IPS-11a (cell line): ENCODE data around the gene BTBD19.
"Not testable (repeated sequence)": the region's sequence is repeated elsewhere in the genome, so short reads cannot be mapped to it uniquely, and the experiment has no call there.

Experiments
- H3K4me3 ChIP-seq: one replicate; pipeline ENCODE4 v1.5.1; 2013; ENCODE audit warnings: low read depth, low read length, control low read depth

The BTBD19 gene

DNA sequence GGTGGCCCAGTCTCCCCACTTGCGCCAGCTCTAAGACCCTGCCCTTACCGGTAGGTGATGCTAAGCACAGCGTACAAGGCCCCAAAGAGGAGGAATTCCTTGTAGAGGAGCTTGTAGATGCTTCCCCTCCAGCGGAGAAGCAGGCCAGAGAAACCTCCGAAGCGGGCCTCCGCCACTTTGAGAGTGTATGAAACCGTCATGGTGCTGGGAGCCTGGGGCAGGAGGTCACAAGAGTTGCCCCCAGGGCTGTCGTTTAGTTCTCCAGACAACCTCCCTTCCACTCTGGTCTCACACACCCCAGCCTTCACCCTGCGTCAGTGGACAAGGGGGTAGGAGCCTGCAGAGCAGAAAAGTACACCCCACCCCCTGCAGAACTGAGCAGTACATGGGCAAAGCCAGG lies 20.8 kb upstream of the BTBD19 start:
- no peak overlapping the region for H3K4me3 ChIP-seq

DNA sequence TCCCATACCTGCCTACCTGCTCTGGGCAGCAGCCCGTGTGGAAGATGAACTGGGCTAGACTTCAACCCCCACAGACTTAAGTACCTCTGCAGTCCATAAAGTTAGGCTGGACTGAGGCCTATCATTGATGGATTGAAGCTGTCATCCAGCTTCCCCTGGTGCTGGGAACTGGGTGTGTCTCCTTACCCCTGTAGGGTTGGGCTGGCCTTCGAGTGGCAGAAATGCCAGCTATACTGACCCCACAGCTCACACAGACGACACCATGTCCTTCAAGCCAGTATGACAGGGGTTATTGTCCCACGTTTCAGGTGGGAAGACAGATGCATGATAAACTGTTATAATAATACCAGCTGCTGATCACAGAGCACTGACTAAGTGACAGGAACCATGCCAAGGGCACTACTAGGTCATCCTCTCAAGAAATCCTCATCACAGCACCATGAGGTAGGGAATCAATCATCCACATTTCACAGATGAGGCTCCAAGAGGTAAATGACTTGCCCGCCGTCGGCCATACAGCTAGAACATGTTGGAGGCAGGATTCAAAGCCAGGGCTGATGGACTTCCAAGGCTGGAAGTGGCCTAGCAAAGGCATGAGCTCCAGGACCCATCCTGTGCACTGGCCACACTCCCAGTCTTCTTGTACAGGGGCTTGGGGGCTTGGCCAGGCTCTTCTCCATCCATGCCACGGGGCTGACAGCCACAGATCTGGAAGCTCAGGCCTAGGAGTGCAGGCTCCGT lies 20.0 kb upstream of the BTBD19 start, which contains the start of gene BEST4:
Gene BEST4 (minus strand): TSS at position 51 of the 741 bp plus-strand sequence. CDS start 465 bp downstream, outside the sequence.
- no peak within 1 kb of the TSS for H3K4me3 ChIP-seq

DNA sequence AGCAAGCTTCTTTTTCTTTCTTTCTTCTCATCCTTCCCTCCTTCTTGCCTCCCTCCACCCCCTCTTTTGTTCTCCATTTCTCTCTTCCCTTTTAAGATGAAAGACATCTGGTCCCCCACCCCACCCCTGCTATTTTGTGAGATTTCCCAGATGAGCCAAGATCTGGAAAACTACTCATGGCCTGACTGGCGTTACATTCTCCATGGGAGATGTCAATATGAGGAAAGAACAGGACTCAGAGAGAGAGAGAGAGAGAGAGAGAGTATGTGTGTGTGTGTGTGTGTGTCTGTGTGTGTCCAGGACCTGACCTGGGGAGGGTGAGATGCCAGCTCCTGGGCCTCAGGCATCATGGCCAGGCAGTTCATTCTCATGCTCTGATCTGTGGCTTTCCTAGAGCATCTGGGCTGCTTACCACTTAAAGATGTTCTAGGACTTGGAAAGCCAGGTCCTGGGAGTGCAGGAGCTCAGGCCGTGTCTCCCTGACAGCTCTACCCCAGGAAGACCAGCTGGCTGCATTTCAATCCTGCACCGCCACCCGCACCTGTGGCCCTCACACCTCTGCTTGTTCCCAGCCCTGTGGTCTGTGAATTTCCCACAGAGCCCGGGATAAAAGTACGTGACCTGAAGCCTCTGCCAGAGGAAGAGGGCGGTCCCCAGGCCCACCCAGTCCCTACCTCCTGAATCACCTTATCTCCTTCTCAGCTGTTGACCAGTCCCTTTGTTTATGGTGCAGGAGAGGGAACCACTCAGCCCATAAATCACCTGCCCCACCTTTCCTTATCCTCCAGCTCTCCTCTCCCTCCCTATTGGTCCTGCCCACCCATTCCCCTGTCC lies 17.1 kb upstream of the BTBD19 start:
- H3K4me3 ChIP-seq, result no peak overlapping the region

DNA sequence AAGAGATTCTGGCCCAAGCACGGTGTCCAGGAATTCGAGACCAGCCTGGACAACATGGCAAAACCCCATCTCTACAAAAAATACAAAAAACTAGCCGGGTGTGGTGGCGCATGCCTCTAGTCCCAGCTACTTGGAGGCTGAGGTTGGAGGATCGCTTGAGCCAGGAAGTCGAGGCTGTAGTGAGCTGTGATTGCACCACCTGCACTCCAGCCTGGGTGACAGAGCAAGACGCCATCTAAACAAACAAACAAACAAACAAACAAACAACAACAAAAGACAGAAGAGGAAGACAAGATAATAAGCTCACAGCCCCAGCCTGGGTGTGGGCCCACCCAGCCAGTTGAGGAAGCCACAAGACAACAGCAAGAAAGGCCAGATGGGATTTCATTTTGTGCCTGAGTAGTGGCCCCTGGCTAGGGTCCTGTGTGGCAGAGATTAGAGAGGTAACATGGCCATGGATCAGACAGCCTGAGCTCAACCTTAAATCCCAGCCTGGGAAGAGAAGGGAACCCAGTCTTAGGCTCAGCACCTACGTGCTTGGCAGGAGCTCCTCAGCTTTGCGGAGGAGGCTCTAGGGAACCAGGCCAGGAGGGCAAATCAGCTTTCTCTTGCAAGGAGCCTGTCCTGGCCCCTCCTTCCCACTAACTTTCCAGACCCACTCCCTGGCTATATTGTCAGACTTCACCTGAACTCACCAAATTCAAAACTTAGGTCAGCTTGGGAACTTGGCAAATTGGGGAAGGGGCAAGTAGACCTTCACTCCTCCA lies 15.4 kb upstream of the BTBD19 start:
- H3K4me3 ChIP-seq, result no peak overlapping the region

DNA sequence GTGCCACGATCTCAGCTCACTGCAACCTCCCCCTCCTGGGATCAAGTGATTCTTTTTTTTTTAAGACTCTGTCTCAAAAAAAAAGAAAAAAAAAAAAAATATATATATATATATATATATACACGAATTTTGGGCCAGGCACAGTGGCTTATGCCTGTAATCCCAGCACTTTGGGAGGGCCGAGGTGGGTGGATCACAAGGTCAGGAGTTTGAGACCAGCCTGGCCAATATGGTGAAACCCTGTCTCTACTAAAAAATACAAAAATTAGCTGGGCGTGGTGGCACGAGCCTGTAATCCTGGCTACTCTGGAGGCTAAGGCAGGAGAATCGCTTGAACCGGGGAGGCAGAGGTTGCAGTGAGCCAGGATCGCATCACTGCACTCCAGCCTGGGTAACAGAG lies 10.4 kb upstream of the BTBD19 start:
- not testable (repeated sequence) for H3K4me3 ChIP-seq

DNA sequence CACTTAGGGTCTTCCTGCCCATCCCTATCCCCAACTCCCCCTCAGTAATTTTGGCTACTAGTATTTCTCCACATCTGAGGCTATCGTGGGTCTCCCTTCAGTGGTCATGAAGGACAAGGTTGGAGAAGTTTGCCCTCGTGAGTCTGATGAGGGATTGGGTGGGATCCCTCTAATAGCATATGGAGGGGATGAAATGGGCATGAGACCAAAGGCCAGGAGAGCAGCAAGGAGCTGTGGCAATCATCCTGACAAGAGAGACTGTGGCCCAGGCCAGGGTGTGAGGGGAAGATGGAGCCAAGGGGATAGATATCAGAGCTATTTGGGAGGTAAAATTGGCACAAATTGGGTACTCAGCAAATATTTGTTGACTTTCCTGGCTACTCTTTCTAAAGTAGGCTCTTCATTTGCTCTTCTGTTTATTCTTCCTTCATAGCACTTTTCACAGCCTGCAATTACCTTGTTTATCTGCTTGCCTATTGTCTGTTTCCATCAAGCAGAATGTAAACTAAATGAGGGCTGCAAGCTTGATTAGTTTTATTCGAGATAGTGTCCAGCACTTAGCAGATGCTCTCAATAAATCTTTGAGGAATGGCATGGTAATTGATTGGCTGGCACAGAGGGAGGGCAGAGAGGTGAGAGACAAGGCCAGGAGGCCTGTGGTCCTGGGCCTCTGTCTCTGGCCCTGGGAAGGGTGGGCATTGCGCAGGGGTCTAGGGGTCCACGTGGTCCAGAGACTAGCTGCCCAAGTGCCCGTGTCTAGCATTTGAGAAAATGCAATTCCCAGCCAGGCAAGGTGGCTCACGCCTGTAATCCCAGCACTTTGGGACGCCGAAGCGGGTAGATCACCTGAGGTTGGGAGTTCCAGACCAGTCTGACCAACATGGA lies 9.6 kb upstream of the BTBD19 start:
- no peak overlapping the region for H3K4me3 ChIP-seq

DNA sequence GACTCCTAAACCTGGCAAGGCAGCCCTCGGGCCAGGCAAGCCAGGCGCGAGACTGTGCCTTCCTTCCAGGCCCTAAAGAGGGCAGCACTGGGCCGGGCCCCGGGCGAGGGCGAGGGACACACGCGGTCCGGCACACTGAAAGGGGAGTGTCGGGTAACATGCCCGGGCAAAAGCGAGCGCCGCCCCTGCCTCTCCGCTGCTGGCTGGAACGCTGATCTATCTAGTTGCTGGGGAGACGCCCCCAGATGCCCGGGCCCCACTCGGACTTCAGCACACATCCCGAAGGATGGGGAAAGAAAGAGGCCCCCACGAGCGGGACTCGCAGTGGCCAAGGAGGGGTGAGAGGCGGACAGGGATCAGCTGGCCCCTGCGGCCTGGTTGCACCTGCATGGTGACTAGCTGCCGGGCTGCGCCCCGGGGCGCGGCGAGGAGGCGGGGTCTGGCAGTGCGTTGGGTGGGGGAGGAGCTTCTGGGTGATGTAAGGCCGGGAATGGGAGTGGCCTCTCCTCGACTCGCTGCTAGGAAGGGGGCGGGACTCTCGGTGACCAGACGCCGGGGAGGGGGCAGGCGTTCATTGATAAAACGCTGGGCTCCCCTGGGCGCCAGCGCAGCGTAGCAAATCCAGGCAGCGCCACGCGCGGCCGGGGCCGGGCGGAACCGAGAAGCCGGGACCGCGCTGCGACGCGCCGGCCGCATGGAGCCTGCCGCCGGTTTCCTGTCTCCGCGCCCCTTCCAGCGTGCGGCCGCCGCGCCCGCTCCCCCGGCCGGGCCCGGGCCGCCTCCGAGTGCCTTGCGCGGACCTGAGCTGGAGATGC lies 8.3 kb upstream of the BTBD19 start, which contains the start of gene PLK3:
Gene PLK3 (plus strand): TSS at position 608 of the 815 bp plus-strand sequence. CDS start 87 bp downstream, at position 695.
- peak within 1 kb of the TSS; percentile 72 for H3K4me3 ChIP-seq

DNA sequence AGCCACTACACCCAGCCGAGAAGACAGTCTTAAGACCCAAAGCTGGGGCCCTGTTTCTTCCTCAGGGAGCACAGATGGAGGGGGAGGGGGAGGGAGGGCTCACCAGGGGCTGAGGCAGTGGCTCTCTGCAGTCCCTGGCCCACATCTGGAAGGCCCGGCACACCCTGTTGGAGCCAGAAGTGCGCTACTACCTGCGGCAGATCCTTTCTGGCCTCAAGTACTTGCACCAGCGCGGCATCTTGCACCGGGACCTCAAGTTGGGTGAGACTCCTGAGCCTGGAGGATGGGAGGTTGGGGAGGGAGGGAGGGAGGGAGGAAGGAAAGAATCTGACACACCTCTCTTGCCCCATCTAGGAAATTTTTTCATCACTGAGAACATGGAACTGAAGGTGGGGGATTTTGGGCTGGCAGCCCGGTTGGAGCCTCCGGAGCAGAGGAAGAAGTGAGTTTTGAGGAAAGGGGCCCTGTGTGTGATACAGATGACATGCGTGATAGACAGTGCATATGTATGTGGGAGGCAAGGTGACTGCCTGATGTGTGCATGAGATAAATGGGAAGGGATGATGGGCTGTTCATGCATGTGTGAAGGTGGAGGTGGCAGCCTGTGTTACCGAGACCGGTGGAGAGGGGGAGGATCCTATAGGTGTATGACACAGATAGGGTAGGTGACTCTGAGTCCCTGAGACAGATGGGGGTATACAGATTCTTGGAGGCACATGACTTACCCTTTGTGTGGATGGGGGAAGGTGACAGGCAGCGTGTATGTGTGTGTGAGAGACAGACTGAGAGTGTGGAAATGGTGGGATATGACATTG lies 6.6 kb upstream of the BTBD19 start:
- peak overlapping the region; percentile 17 for H3K4me3 ChIP-seq

DNA sequence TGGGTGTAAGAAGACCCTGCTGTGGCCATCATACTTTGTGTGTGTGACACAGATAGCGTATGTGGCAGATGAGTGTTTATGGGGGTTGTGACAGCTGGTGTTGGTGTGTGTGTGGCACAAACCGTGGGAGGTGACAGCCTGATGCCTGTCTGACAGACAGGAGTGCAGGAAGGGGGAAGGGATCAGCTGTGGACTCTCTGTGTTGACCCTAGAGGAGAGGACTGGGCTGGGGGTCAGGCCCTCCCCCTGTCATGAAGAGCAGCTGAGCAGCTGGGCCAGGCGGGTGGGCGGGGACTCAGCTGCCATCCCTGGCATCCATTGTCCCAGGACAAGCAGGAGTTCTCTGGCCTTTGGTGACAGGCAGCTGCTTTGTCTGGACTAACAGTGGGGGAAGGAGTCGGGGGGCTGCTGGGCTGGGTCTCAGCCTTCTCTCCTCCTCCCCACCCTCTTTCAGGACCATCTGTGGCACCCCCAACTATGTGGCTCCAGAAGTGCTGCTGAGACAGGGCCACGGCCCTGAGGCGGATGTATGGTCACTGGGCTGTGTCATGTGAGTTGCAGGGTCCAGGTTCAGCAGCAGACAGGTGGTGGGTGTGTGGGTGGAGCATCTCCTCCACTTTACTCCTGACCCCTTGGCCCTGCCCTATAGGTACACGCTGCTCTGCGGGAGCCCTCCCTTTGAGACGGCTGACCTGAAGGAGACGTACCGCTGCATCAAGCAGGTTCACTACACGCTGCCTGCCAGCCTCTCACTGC lies 5.8 kb upstream of the BTBD19 start:
- no peak overlapping the region for H3K4me3 ChIP-seq

DNA sequence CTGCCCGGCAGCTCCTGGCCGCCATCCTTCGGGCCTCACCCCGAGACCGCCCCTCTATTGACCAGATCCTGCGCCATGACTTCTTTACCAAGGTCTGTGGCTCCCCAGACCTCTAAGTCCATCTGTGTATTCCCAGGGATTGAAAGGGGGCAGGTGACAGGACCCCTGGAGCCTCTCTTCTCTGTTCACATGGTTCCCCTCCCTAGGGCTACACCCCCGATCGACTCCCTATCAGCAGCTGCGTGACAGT lies 5.3 kb upstream of the BTBD19 start:
- H3K4me3 ChIP-seq, result no peak overlapping the region

DNA sequence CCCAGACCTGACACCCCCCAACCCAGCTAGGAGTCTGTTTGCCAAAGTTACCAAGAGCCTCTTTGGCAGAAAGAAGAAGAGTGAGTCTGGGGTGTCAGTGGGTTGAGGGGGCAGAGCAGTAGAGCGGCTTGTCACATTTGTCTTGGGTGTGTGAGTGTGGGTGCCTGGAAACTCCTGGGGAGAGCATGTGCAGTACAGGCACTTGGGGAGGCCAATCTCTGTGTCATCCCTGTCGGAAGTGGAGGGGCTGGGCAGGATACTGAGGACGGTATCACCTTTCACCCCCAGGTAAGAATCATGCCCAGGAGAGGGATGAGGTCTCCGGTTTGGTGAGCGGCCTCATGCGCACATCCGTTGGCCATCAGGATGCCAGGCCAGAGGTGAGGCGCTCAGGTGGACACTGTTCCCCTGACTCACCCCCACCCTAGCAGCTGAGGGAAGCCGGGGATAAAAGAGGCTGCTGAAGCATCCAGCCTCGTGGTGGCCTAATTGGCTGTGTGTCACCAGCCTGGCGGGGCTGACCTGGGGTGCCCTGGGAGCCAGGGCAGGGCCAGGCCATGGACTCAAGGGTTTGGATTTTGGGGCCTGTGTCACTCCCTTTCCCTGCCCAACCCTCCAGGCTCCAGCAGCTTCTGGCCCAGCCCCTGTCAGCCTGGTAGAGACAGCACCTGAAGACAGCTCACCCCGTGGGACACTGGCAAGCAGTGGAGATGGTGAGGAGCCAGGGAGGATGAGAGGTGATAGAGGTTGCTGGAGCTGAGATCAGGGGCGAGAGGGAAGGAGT lies 4.8 kb upstream of the BTBD19 start:
- H3K4me3 ChIP-seq, result no peak overlapping the region

DNA sequence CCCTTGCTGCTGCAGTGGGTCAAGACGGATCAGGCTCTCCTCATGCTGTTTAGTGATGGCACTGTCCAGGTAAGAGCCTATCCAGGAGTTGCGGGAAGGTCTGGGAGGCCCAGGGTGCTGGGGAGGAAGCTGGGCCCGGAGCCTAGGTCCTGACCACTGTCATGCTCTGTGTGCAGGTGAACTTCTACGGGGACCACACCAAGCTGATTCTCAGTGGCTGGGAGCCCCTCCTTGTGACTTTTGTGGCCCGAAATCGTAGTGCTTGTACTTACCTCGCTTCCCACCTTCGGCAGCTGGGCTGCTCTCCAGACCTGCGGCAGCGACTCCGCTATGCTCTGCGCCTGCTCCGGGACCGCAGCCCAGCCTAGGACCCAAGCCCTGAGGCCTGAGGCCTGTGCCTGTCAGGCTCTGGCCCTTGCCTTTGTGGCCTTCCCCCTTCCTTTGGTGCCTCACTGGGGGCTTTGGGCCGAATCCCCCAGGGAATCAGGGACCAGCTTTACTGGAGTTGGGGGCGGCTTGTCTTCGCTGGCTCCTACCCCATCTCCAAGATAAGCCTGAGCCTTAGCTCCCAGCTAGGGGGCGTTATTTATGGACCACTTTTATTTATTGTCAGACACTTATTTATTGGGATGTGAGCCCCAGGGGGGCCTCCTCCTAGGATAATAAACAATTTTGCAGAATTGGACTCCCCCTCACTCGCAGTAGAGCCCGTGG lies 2.9 kb upstream of the BTBD19 start:
- H3K4me3 ChIP-seq, result no peak overlapping the region

DNA sequence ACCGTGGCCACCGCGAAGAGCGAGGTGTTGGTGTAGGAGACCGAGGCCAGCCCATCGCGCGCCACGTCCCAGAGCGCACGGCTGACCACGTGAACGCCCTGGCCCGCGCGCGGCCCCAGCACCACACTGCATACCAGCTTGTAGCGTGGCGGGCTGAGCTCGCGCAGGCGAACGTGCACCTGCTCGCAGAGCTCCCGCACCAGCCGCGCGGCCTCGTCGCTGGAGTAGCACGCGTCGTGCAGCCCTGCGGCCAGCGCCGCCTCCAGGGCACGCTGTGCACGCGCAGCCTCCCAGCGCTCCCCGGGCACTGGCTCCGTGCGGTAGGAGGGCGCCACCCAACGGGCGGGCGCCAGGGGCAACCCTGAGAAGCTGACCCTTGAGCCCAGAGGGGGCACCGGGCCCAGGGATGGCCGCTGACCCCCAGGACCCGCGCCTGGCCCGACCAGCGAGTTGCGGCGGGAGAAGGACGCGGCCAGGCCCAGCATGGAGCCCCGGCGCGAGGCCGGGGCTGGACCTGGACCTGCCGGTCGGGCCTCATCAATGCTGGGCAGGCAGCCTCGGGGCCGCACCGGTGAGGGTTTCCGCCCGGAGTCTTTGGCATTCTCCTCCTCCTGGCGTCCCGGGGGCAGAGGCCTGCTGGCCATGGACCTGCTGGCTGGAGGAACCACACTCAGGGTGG lies 2.2 kb upstream of the BTBD19 start:
- H3K4me3 ChIP-seq, result no peak overlapping the region

DNA sequence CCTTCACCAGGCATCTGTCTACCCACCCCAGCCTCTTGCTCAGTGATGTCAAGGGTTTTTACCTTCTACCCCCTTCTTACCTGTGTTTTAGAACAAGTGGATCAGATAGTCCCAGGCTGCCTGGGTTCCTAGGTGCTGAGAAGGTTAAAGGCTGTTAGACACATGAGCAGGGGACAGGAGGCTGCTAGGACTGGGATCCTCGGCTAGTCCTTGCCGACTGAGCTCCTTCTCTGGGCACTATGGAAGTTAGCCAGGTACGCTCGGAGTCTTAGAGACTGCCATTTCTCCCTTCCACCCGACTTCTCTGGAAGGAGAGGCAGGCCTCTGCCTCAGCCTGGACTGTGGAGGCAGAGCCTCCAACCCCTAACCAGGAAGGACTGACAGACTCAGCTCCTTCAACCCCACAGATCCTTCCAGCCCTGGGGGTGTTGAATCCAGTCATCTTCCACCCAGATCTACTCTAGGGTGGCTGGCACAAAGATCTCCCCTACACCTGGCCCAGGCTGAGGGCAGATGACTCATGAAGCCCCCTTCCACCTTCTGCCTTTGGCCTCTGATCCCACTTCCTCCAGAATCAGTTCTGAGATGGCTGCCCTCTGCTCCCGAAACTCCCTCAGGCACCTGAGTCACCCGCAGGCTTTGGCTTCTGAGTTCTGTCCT lies 1.5 kb upstream of the BTBD19 start, which contains the start of gene DYNLT4:
Gene DYNLT4 (minus strand): TSS at position 648 of the 660 bp plus-strand sequence. CDS start 683 bp downstream, outside the sequence.
- no peak within 1 kb of the TSS for H3K4me3 ChIP-seq

DNA sequence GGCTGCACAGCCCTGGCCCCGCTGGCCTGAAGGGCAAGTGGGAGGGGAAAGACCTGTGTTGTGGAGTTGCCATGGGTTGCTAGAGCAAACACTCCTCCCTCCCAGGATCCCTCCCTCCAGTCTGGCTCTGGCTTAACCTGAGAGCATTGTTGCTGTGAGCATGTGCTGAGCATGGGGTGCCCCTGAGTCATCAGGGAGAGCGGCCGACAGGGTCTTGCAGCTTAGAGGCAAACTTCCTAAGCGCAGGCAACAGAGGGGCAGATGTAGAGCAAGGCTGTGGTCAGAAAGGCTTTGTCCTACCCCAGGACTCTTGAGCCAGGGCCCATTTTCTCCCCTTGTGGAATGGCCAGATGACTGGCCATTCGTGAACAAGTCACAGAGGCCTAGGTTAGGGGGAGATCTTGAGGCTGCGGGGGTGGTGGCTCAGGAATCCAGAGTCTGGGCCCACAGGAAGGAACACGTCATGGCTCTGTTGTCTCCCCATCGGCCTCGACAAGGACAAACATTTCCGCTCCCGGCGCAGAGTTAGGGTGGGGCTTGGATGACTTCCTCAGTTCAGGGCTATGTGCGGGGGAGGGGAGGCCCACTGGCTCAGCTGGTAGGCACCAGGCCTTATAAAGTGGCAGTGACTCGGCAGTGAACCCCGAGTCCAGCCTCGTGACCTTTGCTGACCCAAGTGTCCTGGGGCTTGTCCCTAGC lies 810 bp upstream of the BTBD19 start:
- no peak overlapping the region for H3K4me3 ChIP-seq
